ENCODE measurements around the gene ZKSCAN4.
A peak's percentile ranks its signal among the peaks of the same experiment; 100 is the strongest.

The ZKSCAN4 gene

DNA sequence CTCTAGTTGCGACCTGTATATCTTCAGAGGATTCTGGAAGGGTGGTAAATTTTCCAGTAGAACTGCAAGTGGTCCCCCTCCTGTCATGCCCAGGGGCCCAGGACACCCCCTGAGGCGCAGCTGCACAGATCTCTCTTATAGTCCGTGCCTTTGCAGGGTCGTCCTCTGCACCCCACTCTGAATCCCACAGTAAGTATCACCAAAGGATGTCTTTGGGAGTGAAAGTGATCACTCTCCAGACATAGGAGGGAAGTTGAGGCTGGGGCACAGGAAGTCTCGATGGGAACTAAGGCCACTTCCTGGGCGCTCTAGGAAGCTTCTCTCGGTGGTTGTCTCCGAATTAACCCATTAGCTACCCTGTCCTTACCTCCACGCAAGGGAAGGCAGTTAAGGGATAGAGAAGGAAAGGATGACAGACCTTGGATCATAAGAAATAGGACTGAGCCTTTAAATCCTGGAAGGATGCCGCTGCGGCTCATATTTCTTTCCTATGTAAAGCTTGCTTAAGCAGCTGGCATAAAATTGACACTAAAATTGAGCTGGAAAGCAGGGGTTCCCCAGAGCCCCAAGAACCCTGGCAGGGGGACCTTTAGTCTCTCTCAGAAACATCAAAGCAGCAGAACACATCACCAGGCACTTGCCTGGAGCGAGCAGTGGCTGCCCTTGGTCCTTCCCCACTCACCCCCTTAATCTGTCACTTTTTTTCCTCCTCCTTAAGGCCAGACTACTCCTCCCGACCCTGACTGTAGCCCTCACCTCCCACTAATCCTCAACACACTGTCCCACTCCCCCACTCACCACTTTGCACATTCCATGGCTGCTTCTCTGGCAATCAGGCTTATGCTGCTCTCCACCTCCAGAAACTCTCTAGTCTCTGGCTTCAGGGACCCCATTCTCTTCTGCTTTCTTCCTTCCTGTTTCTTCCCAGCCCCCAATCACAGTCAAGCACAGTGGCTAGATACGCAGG lies at the start of gene ZKSCAN4:
TSS of gene ZKSCAN4 (minus strand) at position 261 of the 967 bp plus-strand sequence. CDS start 289 bp downstream, outside the sequence.
- Histone ChIP-seq H3K27me3 (ENCODE audit: control insufficient read depth, insufficient read depth, low read length) (no peaks in the 10 kb centered on the region), H3K4me3 (ENCODE audit: low read depth, low read length) (peak within 1 kb of the TSS; percentile 97), H3K9me3 (ENCODE audit: control insufficient read depth, insufficient read depth, low read length) (no peaks in the 10 kb centered on the region), H3K4me1 (ENCODE audit: control insufficient read depth, insufficient read depth, low read length) (peaks cover 4% of the 10 kb centered on the region), H3K9ac (ENCODE audit: low read depth, low read length) (peak within 1 kb of the TSS; percentile 61), H3K36me3 (ENCODE audit: control insufficient read depth, insufficient read depth, low read length) (no peaks in the 10 kb centered on the region)

DNA sequence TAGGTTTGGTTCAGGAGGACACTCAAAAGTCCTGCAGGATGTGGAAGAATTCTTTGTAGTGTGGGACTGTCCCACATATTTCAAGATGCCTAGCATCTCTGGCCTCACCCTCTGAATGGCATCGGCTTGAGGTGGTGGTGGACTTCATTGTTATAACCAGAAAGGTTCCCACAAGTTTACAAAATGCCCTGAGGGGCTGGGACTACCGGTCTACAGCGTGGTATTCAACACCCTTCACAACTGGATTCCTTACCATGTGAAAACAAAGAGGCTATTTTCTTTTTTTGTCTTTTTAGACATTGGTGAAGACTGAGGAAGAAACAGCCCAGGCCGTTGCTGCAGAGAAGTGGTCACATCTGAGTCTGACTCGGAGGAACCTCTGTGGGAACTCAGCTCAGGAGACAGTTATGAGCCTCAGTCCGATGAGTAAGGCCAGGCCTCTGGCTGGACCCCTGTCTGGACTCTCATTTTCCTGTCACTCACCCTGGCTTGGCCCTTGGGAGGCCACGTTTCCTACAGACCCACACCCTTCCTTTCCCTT lies 44.5 kb upstream of the ZKSCAN4 start:
- Histone ChIP-seq H3K36me3 (ENCODE audit: control insufficient read depth, insufficient read depth, low read length) (peaks cover 5% of the 10 kb centered on the region), H3K27me3 (ENCODE audit: control insufficient read depth, insufficient read depth, low read length) (no peaks in the 10 kb centered on the region), H3K9me3 (ENCODE audit: control insufficient read depth, insufficient read depth, low read length) (no peaks in the 10 kb centered on the region), H3K4me1 (ENCODE audit: control insufficient read depth, insufficient read depth, low read length) (no peaks in the 10 kb centered on the region), H3K4me3 (ENCODE audit: low read depth, low read length) (no peak overlapping the region), H3K9ac (ENCODE audit: low read depth, low read length) (no peak overlapping the region)

DNA sequence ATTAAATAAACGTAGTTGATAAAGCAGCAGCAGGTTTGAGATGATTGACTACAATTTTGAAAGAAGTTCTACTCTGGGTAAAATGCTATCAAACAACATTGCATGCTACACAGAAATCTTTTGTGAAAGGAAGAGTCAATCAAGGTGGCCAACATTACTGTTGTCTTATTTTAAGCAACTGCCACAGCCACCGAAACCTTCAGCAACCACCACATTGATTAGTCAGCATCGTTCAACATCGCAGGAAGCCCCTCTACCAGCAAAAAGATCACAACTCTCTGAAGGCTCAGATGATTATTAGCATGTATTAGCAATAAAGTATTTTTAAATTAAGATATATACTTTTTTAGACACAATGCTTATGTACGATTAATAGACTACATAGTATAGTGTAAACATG lies 43.3 kb upstream of the ZKSCAN4 start:
- no peaks in the 10 kb centered on the region for H3K9me3 ChIP-seq (ENCODE audit: control insufficient read depth, insufficient read depth, low read length)
- H3K4me1 ChIP-seq (ENCODE audit: control insufficient read depth, insufficient read depth, low read length): no peaks in the 10 kb centered on the region
- no peak overlapping the region for H3K9ac ChIP-seq (ENCODE audit: low read depth, low read length)
- no peaks in the 10 kb centered on the region for H3K27me3 ChIP-seq (ENCODE audit: control insufficient read depth, insufficient read depth, low read length)
- peaks cover 5% of the 10 kb centered on the region for H3K36me3 ChIP-seq (ENCODE audit: control insufficient read depth, insufficient read depth, low read length)
- H3K4me3 ChIP-seq (ENCODE audit: low read depth, low read length): no peak overlapping the region

DNA sequence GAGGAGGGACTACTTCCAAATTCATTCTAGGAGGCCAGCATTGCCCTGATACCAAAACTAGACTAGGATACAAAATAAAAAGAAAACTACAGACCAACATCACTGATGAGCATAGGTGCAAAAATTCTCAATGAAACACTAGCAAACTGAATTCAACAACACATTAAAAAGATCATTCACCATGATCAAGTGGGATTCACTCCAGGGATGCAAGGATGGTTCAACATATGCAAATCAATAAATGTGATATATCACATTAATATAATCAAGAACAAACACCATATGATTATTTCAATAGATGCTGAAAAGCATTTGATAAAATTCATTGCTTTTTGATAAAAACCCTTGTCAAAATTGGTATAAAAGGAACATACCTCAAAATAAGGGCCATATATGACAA lies 39.5 kb upstream of the ZKSCAN4 start:
- H3K4me1 ChIP-seq (ENCODE audit: control insufficient read depth, insufficient read depth, low read length): no peaks in the 10 kb centered on the region
- no peak overlapping the region for H3K9ac ChIP-seq (ENCODE audit: low read depth, low read length)
- H3K9me3 ChIP-seq (ENCODE audit: control insufficient read depth, insufficient read depth, low read length): no peaks in the 10 kb centered on the region
- H3K36me3 ChIP-seq (ENCODE audit: control insufficient read depth, insufficient read depth, low read length): peaks cover 7% of the 10 kb centered on the region
- no peaks in the 10 kb centered on the region for H3K27me3 ChIP-seq (ENCODE audit: control insufficient read depth, insufficient read depth, low read length)
- no peak overlapping the region for H3K4me3 ChIP-seq (ENCODE audit: low read depth, low read length)

DNA sequence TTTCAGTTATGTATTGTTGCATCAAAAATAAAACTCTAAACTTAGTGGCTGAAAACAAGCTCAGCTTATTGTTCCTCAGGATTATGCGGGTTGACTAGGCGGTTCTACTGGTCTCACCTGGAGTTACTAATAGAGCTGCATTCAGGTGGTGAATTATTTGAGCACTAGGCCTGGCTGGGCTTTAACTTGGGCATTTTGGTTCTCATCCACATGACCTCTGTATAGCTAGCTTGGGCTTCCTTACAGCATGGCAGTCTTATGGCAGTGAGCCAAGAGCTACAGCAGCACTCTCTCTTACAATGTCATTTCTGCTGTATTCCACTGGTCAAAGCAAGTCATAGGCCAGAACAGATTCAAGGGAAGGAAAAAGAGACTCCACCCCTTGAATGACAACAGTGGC lies 30.9 kb upstream of the ZKSCAN4 start:
- Histone ChIP-seq H3K36me3 (ENCODE audit: control insufficient read depth, insufficient read depth, low read length) (peaks cover 13% of the 10 kb centered on the region), H3K9me3 (ENCODE audit: control insufficient read depth, insufficient read depth, low read length) (no peaks in the 10 kb centered on the region), H3K27me3 (ENCODE audit: control insufficient read depth, insufficient read depth, low read length) (no peaks in the 10 kb centered on the region), H3K9ac (ENCODE audit: low read depth, low read length) (no peak overlapping the region), H3K4me1 (ENCODE audit: control insufficient read depth, insufficient read depth, low read length) (peaks cover 3% of the 10 kb centered on the region), H3K4me3 (ENCODE audit: low read depth, low read length) (peak overlapping the region; percentile 86)

DNA sequence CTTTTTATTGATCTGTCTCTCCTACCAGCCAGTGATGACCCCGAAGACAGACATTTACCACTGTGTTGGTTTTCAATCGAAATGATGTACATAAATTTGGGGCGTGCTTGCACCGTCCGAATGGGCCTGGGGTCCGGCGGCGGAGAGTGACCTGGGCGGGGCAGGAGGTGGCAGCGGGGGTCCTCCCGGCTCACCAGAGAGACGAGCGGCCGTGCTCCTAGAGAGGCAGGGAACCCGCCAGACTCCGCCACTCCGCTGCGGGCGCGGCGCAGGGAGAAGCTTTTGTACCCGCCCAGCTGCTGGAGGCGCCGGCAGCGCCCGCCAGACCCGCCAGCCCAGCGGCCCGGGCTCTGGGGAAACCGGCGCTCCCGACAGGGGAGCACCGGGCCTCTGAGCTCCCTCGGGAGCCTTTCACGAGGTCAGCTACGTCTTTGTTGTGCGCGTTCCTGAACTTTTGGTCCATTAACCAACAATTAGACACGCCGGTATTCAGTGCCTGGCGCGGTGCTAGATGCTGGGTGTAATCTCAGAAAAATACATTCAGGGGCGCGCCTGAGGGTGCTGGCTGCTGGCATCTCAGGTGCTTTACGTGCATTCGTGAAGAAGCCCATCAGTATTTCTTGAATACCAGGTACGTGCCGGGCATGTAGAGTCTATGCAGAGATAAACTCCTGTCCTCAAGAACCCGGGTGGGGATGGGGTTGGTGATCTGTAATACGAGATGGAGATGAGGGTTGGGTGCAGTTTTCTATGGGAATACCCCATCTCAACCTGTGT lies 29.4 kb upstream of the ZKSCAN4 start, which contains the start of gene PGBD1:
TSS of gene PGBD1 (plus strand) at position 285 of the 777 bp plus-strand sequence. CDS start 2,242 bp downstream, outside the sequence.
- Histone ChIP-seq H3K27me3 (ENCODE audit: control insufficient read depth, insufficient read depth, low read length) (no peaks in the 10 kb centered on the region), H3K4me1 (ENCODE audit: control insufficient read depth, insufficient read depth, low read length) (peaks cover 3% of the 10 kb centered on the region), H3K4me3 (ENCODE audit: low read depth, low read length) (peak within 1 kb of the TSS; percentile 86), H3K9ac (ENCODE audit: low read depth, low read length) (peak within 1 kb of the TSS; percentile 71), H3K9me3 (ENCODE audit: control insufficient read depth, insufficient read depth, low read length) (no peaks in the 10 kb centered on the region), H3K36me3 (ENCODE audit: control insufficient read depth, insufficient read depth, low read length) (peaks cover 6% of the 10 kb centered on the region)

DNA sequence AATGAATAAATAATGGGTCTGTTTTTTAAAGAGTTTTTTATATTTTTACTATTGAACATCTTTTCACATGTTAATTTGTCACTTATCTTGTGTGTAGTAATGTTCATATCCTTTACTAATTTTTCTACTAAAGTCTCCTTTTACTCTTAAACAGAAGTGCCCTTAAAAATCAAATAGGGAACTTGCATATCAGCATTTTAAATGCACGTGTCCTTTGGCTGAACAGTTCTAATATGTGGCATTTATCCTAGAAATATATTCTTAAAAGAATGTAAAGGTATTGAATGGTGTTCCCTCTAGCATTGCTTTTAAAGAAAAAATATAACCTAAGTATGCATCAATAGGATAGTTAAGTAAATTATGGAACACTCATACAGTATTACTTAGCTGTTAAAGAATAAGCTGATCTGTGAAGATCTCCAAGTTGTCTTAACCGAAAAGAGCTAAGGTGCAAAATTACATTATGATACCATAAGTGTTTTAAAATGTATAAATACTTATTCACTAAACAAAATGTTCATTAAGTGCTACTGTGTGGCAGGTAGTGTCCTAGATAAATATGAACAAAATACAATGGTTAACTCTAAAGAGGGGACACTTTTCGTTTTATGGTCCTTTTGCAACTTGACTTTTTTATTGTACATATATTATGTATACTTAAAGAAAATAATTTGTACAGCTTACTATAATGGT lies 28.7 kb upstream of the ZKSCAN4 start:
- Histone ChIP-seq H3K9ac (ENCODE audit: low read depth, low read length) (no peak overlapping the region), H3K4me3 (ENCODE audit: low read depth, low read length) (peak overlapping the region; percentile 86)

DNA sequence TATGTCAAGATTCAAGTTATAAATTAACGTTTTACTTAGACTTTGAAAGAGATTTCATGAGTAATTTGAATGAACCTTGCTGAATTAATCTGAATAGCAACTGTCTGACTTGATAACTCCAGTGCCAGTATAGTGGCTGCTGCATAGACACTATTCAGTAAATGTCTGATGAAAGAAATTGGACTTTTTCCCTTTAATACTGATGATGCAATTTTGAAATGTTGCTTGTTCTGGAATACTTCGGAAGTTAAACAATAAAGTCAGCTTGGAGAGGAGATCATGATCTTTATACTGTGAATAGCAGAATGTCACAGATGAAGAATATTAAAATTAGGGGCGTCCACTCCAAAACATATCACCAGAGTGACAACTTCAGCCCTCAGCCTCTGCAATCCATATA lies 25.7 kb upstream of the ZKSCAN4 start:
- H3K36me3 ChIP-seq (ENCODE audit: control insufficient read depth, insufficient read depth, low read length): peaks cover 10% of the 10 kb centered on the region
- no peaks in the 10 kb centered on the region for H3K27me3 ChIP-seq (ENCODE audit: control insufficient read depth, insufficient read depth, low read length)
- peaks cover 3% of the 10 kb centered on the region for H3K4me1 ChIP-seq (ENCODE audit: control insufficient read depth, insufficient read depth, low read length)
- H3K4me3 ChIP-seq (ENCODE audit: low read depth, low read length): no peak overlapping the region
- H3K9ac ChIP-seq (ENCODE audit: low read depth, low read length): no peak overlapping the region
- no peaks in the 10 kb centered on the region for H3K9me3 ChIP-seq (ENCODE audit: control insufficient read depth, insufficient read depth, low read length)

More for the DNA sequence above, 28.7 kb upstream of the ZKSCAN4 start:
- H3K36me3 ChIP-seq (ENCODE audit: control insufficient read depth, insufficient read depth, low read length): peaks cover 6% of the 10 kb centered on the region
- no peaks in the 10 kb centered on the region for H3K27me3 ChIP-seq (ENCODE audit: control insufficient read depth, insufficient read depth, low read length)
- H3K4me1 ChIP-seq (ENCODE audit: control insufficient read depth, insufficient read depth, low read length): peaks cover 3% of the 10 kb centered on the region
- no peaks in the 10 kb centered on the region for H3K9me3 ChIP-seq (ENCODE audit: control insufficient read depth, insufficient read depth, low read length)

DNA sequence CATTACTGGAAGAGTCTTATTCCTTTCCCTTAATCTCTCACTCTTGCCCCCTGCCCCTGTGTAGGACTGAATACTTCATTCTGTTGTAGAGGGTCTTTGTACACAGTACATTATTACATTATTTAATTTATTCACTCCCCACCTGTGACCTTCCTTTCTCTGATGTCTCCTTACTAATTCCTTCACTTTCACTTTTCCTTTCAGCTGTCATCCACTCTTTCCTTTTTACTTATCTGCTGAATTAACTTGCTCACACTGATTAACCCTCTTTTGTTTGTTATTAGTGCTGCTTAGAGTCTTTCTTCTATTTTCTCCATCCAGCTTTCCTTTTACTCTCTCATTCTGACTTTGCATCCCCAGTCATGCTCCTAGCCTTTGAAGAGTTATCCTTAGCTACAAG lies 22.8 kb upstream of the ZKSCAN4 start:
- no peak overlapping the region for H3K9ac ChIP-seq (ENCODE audit: low read depth, low read length)
- H3K27me3 ChIP-seq (ENCODE audit: control insufficient read depth, insufficient read depth, low read length): no peaks in the 10 kb centered on the region
- no peaks in the 10 kb centered on the region for H3K4me1 ChIP-seq (ENCODE audit: control insufficient read depth, insufficient read depth, low read length)
- no peaks in the 10 kb centered on the region for H3K9me3 ChIP-seq (ENCODE audit: control insufficient read depth, insufficient read depth, low read length)
- H3K4me3 ChIP-seq (ENCODE audit: low read depth, low read length): no peak overlapping the region
- H3K36me3 ChIP-seq (ENCODE audit: control insufficient read depth, insufficient read depth, low read length): peaks cover 12% of the 10 kb centered on the region

DNA sequence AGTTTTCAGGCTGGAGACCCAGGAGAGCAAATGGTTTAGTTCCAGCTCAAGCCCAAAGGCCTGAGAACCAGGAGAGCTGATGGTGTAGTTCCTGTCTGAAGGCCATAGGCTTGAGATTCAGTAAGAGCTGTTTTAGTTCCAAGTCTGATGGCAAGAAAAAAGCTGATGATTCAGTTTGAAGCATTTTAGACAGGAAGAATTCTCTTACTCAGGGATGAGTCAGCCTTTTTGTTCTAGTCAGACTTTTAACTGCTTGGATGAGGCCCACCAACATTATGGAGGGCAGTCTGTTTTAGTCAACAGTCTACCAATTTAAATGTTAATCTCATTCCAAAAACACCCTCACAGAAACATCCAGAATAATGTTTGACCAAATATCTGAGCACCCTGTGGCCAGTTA lies 17.4 kb upstream of the ZKSCAN4 start:
- H3K4me3 ChIP-seq (ENCODE audit: low read depth, low read length): no peak overlapping the region
- H3K27me3 ChIP-seq (ENCODE audit: control insufficient read depth, insufficient read depth, low read length): no peaks in the 10 kb centered on the region
- H3K4me1 ChIP-seq (ENCODE audit: control insufficient read depth, insufficient read depth, low read length): peaks cover 8% of the 10 kb centered on the region
- H3K9ac ChIP-seq (ENCODE audit: low read depth, low read length): no peak overlapping the region
- H3K36me3 ChIP-seq (ENCODE audit: control insufficient read depth, insufficient read depth, low read length): peaks cover 12% of the 10 kb centered on the region
- no peaks in the 10 kb centered on the region for H3K9me3 ChIP-seq (ENCODE audit: control insufficient read depth, insufficient read depth, low read length)

DNA sequence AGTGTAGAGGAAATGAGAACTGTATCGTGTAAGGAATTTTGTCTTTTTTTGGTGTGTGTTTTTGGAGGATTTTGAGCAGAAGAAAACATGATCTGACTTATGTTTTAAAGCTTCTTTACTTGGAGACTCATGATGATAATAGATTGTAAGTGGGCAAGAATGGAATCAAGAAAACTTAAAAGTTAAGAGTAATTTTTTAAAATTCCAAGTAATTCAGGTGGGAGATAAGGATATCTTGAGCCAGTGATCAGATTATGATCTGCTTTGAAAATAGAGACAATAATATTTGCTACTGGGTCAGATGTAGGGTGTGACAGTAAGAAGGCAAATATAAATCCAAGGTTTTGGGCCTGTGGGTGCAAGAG lies 15.6 kb upstream of the ZKSCAN4 start:
- Histone ChIP-seq H3K36me3 (ENCODE audit: control insufficient read depth, insufficient read depth, low read length) (peaks cover 1% of the 10 kb centered on the region), H3K27me3 (ENCODE audit: control insufficient read depth, insufficient read depth, low read length) (peaks cover 2% of the 10 kb centered on the region), H3K4me3 (ENCODE audit: low read depth, low read length) (peak overlapping the region; percentile 66), H3K4me1 (ENCODE audit: control insufficient read depth, insufficient read depth, low read length) (peaks cover 8% of the 10 kb centered on the region), H3K9ac (ENCODE audit: low read depth, low read length) (peak overlapping the region; percentile 89), H3K9me3 (ENCODE audit: control insufficient read depth, insufficient read depth, low read length) (no peaks in the 10 kb centered on the region)

Measured in iPS-15b (cell line).